Measurements from ENCODE around the gene FOXP2. TPM values are rescaled to one million over a fixed set of nuclear protein-coding genes. Genes with fewer than 3 reads are reported as not detected.
"Not testable (repeated sequence)": the region's sequence is repeated elsewhere in the genome, so short reads cannot be mapped to it uniquely, and the experiment has no call there.

FOXP2 gene
- total RNA-seq, 1 donor from 2014 or later = 0.64 TPM

DNA sequence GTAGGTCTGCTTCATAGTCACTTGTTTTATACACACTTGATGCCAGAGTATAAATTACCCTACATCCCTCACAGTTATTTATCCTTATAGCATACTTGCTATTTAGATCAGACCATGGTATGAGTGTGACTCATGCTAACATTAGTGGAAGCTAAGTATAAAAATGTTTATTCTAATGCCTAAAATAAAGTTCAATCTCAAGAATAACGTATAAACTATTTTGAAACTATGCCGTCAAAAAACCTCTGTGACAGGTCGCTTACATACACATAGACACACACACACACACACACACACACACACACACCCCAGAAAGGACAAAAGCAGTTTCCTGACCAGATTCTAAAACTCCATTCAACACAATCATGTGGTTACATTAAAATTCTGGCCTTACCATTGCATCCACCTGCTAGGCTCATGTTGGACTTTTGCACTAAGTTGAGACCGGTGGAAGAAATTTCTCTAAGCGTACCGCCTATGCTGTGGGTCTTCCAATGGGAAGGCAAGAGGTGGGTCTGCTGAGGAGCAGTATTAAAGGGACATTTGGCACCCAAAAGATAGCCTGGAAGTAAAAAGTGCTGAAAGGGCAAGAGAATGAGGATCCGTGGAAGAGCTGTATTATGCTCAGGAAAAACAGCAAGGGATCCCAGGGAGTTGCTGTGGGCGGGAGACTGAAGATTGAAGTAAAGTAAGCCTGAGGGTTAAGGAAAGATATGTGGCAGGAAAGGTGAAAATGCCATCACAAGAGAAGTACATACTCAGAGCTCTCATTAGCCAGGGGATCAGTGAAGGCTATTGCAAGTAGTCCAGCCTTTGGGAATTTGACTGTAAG, 5.0 kb downstream of the FOXP2 start:
- no peak for DNase-seq (ENCODE audit: low read depth)

DNA sequence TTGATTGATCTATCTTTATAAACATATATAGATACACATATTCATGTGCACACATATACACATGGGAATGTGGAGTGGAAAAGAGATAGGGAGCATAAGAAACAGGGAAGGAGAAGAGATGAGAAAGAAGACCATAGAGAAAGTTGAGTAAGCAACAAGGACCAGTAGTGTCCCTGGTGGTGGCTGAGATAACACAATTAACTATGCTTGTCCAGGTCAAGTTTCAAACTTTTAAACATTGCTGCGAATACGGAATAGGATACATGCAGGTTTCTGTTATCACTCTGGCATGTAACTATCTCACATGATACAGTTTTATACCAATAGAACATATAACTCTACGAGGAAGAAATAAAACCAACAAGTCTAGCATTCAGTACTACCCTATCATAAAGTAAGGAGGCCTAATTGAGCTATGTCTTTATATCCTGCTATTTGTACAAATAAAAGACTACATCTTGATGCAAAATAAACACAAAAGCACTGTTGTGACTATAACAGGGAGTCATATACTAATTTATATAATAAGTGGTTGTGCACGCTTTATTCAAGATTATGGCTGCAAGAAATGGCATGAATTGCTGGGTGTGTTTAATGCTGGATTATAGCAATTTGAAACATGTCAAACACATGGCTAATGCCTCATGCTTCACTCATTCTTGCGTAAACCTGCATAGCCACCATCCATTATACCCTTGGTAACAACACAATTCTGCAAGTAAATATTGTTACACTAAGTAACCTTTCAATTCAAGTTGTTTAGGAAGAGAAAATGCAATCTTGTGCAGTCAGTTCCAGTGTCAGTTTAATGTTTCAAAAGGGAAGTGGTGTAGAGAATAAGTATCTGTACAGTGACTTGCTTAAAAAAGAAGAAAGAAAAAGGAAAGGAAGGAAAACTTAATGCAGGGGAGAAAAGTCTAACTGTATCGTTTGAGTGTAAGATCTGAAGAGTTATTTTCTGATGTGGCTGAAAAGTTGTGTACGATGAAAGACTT, 8.2 kb downstream of the FOXP2 start:
- DNase-seq (ENCODE audit: low read depth) = peak; percentile 23

DNA sequence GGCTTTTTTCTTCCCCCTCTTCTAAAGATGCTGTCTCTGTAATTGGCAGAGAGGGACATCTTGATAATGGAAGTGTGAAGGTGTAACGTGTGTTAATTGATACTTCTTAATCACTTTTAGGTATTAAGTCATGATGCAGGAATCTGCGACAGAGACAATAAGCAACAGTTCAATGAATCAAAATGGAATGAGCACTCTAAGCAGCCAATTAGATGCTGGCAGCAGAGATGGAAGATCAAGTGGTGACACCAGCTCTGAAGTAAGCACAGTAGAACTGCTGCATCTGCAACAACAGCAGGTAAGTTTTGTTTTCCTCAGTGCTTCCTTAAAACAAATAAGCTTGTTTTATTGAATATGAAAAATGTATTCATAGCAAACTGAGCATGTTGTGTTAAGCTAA, 11.8 kb downstream of the FOXP2 start:
- no peak for DNase-seq (ENCODE audit: low read depth)

DNA sequence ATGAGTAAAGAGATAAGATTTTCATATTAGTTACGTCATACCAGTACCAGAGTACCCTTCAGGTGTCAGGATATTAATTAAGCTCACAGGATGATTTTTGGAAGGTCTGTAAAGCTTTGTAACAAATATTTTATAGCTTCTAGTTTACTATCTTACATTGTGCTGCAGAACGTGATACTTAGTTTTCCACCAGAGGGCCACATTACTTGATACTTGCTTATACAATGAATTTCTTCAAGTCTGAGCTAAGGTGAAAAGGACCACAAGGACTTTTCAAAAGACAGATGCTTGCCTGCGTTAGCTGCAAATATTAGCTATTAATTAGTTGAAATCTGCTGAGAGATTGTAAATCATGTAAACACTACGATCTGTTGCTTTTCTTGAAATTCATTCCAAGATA, 12.2 kb downstream of the FOXP2 start:
- peak; percentile 43 for DNase-seq (ENCODE audit: low read depth)

DNA sequence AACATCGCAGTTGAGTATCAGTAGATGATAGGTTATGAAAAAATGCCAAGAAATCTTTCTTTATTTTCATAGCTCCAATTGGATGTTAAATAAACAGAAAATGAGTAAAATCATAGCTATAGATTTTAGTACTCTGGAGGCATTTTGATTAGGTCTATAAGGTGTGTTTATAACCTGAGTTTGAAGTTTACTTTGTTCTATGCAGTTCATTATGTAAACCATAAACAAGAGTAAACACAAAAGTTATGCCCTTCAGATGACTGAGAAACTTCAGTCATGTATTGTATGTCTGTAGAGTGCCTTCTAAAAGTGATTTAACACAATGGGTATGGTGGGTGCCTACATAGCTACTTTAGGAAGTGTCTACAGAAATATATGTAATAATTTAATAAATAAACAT, 13.6 kb downstream of the FOXP2 start:
- no peak for DNase-seq (ENCODE audit: low read depth)

DNA sequence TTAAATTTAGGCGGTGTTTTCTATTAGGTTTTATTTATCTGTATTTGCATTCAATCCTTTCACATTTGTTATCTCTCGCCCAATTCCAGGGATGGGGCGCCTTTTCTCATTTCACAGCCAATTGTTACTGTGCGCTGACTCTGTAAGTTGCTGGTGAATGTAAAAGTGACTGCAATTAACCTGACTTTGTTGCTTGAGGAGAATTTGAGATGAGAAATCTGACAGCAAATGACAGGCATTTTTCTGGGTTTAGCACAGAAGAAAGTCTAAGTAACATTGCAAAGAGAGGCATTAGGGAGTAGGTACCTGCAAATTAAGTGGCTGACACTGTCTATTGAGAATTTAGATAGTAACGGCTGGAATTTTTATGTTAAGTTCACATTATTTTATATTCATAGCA, 16.6 kb downstream of the FOXP2 start:
- no peak for DNase-seq (ENCODE audit: low read depth)

DNA sequence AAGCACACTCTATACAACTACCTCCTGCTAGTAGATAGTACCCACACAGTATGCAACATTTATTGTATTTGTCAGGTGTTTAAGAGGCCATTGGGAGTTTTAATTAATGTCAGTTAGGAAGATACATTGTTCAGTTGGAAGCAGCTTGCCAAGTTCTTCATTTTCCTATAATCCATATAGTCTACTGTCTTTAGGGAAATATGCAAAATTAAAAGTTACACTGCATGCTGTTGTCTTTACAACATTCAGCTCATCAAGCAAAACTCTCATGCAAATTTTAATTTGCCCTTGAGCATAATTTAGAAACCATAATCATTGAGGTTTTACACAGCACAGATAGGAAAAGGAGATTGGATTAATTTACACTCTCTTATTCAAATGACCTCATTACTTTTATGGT, 17.4 kb downstream of the FOXP2 start:
- DNase-seq (ENCODE audit: low read depth) = no peak

DNA sequence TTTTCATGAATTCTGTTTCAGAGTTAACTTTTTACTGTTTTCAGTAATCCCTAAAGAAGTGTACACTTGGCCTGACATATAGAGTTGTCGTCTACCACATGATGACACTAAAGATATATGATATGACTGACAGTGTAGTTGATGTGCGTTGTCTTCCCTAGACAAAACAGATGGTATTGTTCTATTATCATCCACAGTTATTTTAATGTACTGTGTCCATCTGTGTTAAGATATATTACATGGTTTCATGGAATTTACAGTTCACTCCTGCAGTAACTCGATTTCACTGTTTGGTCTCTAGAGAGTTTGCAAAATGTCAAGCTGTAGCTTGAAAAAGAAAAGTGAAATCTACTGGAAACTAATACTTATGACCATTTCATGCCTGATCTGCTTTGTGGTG, 18.1 kb downstream of the FOXP2 start:
- no peak for DNase-seq (ENCODE audit: low read depth)

DNA sequence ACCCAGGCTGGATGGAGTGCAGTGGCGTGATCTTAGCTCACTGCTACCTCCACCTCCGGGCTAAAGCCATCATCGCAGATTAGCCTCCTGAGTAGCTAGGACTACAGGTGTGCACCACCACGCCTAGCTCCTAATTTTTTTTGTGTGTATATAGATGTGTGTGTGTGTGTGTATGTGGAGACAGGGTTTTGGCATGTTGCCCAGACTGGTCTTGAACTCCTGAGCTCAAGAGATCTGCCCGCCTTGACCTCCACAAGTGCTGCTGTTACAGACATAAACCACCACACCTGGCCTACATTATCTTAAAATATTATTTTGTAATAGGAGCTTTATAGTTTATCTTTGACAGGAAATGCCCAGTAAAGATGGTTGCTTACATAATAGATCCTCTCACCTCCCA, 25.0 kb downstream of the FOXP2 start:
- DNase-seq (ENCODE audit: low read depth) = peak; percentile 6

DNA sequence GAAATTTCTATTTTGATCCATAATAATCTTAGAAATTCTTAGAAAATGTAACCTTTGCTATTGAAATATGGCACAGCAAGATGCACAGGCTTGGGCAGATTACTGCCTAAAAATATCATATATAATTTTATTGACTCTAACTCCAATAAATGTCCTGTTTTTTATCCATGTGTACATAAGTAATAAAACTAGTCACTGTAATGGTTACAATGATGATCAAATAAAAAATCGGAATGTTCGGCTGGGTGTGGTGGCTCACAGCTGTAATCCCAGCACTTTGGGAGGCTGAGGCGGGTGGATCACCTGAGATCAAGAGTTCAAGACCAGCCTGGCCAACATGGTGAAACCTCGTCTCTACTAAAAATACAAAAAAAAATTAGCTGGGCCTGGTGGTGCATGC, 26.3 kb downstream of the FOXP2 start:
- DNase-seq (ENCODE audit: low read depth) = not testable (repeated sequence)

DNA sequence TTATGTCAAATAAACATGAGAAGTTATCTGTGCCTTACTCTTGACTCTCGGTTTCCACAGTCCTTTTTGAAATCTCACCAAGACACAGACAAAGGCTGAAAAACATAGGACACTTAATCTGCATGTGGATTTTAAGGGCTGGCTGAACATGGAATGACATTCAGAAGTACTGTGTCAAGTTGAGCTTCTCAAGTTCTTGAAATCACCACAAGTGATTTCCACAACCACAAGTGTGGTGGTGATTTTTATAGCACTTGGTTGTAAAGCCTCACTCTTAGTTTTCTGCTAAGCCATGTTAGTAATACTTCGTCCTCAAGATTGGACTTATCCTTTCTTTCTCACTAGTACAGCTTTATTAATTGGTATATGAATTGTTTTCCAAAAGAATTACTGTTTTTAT, 29.6 kb downstream of the FOXP2 start:
- DNase-seq (ENCODE audit: low read depth) = peak; percentile 60

DNA sequence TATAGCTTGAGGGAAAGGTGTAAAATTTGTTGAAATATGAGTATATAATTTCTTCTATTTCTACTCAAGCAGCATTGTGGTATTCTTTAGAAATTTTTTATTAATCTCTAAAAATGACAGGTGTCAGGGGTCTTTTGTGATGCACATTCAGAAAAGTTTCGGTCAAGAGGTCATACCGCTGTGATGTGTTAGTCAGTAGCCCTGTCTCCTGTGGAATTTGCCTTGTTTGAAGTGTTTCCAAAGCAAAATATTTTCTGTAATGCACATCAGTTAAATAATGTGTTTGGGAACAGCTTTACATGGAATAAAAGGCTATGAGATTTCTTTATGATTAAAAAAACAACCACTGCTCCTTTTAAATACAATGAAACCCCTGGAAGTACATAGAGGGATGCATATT, 35.8 kb downstream of the FOXP2 start:
- no peak for DNase-seq (ENCODE audit: low read depth)

DNA sequence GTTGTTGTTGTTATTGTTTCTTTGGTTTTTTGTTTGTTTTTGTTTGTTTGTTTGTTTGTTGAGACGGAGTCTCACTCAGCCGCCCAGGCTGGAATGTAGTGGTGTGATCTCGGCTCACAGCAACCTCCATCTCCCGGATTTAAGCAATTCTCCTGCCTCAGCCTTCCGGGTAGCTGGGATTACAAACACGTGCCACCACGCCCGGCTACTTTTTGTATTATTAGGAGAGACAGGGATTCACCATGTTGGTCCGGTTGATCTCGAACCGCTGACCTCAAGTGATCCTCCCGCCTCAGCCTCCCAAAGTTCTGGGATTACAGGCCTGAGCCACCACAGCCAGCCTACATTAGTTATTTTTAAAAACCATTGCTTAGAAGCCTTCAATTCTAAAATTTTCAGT, 45.0 kb downstream of the FOXP2 start:
- DNase-seq (ENCODE audit: low read depth) = no peak

DNA sequence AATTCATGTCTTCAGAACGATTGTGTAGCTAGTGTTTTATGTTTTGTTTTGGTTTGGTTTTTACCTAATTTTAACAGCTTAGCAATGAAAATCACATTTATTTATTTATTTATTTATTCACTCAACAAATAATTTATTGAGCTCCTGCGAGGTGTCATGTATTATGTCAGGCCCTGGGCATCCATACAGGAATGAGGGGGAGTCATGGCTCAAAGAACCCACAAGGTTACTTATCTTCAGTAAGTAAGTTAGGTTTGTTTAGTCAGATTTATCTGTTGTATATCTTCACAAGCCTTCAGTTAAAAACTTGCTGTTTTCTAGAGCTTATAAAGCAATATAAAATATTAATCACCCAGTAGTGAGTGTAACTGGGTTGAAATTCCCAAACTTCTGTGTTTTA, 45.4 kb downstream of the FOXP2 start:
- no peak for DNase-seq (ENCODE audit: low read depth)

DNA sequence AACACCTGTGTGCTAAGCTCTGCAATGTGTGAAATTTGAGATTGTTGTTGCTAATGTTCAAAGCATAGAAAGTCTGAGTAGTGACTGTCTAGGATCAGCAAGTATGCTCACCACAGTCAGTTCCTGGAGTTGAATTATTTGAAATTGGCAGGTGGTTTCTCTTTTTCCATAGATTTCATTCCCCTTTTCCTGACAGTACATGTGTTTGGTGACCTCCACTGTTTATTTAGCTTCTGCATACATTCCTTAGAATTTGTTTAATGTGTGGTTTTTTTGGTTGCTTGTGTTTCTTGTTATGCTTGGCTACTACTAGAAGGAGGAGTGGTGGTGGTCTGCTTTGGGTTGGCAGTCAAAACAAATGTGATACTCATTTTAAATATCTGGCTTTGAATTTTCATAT, 52.3 kb downstream of the FOXP2 start:
- no peak for DNase-seq (ENCODE audit: low read depth)

DNA sequence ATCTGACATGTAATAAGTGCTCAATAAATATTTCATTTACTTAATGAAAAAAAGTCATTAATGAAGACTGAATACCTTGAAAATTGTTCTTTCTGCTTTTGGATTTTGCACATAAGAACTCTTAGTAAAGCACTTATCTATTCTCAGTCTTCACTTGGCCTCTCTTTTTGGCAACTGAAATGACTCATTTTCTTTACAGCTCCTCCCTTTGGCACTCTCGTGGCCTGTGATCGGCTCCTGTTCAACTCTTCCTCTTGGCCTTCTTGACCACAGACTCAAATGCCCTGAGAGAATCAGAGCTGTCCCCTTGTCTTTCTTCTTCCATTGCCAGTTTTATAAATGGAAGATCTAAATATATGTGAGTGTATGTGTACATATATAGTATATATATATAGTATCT, 54.2 kb downstream of the FOXP2 start:
- DNase-seq (ENCODE audit: low read depth) = peak; percentile 39

DNA sequence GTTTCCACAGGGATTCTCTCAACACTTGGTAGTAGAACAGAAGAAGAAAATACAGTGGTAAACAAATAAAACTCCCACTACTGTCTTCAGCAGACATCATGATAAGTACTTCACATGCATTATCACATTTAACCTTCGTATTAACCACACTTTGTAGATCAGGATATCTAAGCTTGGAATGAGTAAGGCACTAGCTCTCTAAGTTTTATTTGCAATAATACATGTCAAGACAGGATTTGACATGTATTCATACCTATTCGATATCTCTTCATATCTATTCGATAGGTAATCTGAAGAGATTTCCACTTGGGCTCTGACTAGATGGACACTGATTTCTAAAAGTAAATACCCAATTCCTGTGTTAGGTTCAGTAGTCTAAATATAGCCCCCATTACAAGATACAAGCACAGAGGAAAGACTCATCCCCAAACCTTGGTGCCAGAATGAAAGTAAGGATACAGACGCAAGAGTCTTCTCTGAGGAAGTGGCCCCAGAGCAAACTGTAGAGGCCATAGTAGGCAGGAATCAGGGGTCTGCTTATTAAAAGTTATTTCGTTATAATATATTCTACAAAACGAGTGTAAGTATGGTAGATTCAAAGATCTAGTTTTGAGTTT, 58.4 kb downstream of the FOXP2 start:
- no peak for DNase-seq (ENCODE audit: low read depth)

DNA sequence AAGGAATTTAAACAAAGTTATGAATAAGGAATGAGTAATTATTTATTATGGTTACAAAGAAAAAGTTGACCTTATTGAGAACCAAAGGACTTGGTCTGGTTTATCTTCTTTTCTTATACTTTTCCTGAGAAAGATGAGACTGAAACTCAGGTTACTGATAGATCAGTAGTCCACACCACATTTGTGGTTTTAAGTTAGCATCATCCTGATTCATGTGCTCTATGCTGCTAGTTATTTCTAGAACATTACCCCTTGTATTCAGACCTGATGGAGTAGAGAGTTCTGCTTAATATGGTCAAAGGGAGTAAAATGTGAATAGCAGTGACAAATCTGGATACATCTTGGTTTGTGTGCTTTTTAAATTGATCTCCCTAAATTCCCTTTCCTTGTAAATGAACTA, 63.8 kb downstream of the FOXP2 start:
- peak; percentile 44 for DNase-seq (ENCODE audit: low read depth)

DNA sequence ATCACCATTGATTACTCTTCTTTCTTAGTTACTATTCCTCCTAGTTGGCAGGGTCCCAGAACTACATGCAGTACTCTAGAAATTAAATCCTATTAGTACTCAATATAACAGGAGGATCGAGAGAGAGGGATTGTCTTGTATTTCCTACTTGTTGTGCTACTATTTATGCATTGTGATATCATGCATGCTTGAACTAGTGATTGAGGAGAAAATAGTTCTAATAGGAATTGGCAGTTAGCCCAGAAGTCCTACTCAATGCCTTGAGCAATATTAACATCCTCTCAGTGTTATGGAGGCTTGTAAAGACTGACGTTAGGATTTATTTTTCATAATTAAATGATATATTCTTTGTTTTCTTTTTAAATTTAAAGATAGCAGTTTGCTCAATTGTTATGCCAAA, 67.4 kb downstream of the FOXP2 start:
- peak; percentile 6 for DNase-seq (ENCODE audit: low read depth)

DNA sequence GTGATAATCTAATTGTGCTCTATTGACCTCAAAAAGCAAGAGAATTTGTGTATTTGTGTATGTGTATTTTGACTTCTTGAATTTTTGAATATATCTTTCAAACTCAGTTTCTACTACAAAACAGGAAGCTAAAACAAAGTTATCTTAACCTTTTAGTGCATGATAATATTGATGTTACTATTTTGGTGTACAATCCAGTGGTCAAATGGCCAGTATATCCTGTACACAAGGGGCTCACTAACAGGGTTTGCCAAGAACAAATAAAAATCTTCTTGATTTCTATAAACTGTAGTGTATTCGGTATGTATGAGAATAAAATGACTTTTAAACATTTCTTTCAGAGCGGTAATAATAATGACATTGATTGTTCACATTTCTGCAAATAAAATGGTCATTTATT, 69.6 kb downstream of the FOXP2 start:
- DNase-seq (ENCODE audit: low read depth) = no peak

DNA sequence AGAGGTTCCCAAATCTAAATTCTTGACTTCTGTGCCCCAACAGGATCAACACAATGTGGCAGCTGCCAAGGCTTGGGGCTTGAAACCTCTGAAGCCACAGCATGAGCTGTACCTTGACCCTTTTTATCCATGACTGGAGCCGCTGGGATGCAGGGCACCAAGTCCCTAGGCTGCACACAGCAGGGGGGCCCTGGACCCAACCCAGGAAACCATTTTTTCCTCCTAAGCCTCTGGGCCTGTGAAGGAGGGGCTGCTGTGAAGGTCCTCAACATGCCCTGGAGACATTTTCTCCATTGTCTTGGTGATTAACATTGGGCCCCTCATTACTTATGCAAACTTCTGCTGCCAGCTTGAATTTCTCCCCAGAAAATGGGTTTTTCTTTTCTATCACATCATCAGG, 72.6 kb downstream of the FOXP2 start:
- no peak for DNase-seq (ENCODE audit: low read depth)

DNA sequence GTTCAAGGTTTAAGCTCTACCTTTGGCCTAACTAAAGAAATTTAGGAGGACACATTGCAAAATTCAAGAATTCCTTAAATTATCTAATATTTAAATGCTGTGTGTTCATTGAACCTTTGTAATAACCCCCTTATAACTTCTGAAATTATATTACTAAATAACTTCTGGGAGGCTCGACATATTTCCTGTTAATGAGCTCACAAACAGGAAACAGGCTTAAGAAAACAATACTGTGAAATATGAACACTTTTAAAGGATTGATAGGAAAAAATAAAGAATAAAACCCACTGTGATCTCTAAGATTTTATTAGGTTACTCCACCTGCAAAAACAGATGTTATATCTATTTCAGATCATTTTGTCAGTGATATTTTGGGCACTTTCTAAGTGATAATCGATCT, 74.1 kb downstream of the FOXP2 start:
- DNase-seq (ENCODE audit: low read depth) = no peak

All from myocyte (in vitro differentiated cells).